Panc1 (cell line): Measurements from ENCODE around the gene GALNT18.

Experiments
- POLR2AphosphoS5 ChIP-seq: IDR thresholded peaks from 2 replicates; pipeline ENCODE4 v1.6.1; 2012; ENCODE audit warnings: mild to moderate bottlenecking, low read depth, low read length, moderate library complexity
- REST ChIP-seq, 2 experiments: IDR thresholded peaks; 2 replicates each; pipeline ENCODE4 v1.6.1; 2011 to 2012; ENCODE audit warnings: low read depth in 2 of 2, control low read depth in 1 of 2, low read length in 1 of 2, mild to moderate bottlenecking in 1 of 2, moderate library complexity in 1 of 2; ENCODE audit not compliant: insufficient read depth in 1 of 2
- TCF7L2 ChIP-seq: IDR thresholded peaks from 2 replicates; pipeline ENCODE4 v1.6.1; 2011; ENCODE audit warnings: mild to moderate bottlenecking, low read depth, low read length, inconsistent platforms
- TF ChIP-seq, protein P1 (sequence below): fragments of 450-650 bp; IDR thresholded peaks from 2 replicates; pipeline ENCODE4 v1.5.1; 2017; ENCODE audit warnings: mild to moderate bottlenecking

DNA sequence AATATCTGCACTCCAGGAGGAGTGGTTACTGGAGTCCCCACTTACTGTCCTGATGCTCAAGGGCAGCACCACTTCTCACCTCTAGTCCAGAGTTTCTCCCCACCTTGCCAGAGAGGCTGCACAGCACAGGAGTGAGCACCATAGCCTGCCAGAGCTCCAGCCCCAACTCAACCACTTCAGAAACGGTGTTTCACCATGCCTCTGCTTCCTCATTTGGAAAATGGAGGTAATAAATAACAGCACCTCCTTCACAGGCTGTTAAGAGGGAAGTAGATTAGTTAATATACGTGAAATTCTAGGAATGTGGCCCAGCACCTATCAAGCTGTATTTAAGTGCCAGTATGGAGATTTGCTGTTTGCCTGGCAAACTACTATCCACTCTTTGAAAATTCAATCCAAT, 63.0 kb downstream of the GALNT18 start:
- TF ChIP-seq, protein P1, sequence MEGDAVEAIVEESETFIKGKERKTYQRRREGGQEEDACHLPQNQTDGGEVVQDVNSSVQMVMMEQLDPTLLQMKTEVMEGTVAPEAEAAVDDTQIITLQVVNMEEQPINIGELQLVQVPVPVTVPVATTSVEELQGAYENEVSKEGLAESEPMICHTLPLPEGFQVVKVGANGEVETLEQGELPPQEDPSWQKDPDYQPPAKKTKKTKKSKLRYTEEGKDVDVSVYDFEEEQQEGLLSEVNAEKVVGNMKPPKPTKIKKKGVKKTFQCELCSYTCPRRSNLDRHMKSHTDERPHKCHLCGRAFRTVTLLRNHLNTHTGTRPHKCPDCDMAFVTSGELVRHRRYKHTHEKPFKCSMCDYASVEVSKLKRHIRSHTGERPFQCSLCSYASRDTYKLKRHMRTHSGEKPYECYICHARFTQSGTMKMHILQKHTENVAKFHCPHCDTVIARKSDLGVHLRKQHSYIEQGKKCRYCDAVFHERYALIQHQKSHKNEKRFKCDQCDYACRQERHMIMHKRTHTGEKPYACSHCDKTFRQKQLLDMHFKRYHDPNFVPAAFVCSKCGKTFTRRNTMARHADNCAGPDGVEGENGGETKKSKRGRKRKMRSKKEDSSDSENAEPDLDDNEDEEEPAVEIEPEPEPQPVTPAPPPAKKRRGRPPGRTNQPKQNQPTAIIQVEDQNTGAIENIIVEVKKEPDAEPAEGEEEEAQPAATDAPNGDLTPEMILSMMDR, result no peak
- TF ChIP-seq REST (IDR thresholded peaks at IDR 0.05; ENCODE audit: insufficient read depth in 1 of 2, low read depth in 2 of 2, low read length in 1 of 2) (no peak), POLR2AphosphoS5 (no peak), TCF7L2 (no peak)
